BE2C (cell line): Measurements from ENCODE around the gene DDTL.
"Not testable (repeated sequence)": the region's sequence is repeated elsewhere in the genome, so short reads cannot be mapped to it uniquely, and the experiment has no call there.

Experiments
- DNase-seq: peaks from one replicate; pipeline ENCODE4 v3.0.0-alpha.2; 2020
- H3K27me3 ChIP-seq: fragments of 250-450 bp; sonication (Bioruptor Pico); 2 replicates; pipeline ENCODE4 v1.5.1; 2020; ENCODE audit warnings: mild to moderate bottlenecking
- H3K36me3 ChIP-seq: fragments of 250-450 bp; sonication (Bioruptor Pico); 2 replicates; pipeline ENCODE4 v1.5.1; 2020; ENCODE audit warnings: mild to moderate bottlenecking
- H3K4me1 ChIP-seq: fragments of 250-450 bp; sonication (Bioruptor Pico); 2 replicates; pipeline ENCODE4 v1.5.1; 2020
- H3K4me3 ChIP-seq: 2 replicates; pipeline ENCODE4 v1.5.1; 2011; ENCODE audit warnings: low read depth, low read length
- H3K9me3 ChIP-seq: fragments of 250-450 bp; sonication (Bioruptor Pico); 2 replicates; pipeline ENCODE4 v1.5.1; 2020
- TF ChIP-seq, protein P1 (sequence below): IDR thresholded peaks from 2 replicates; pipeline ENCODE4 v1.5.1; 2012; ENCODE audit warnings: mild to moderate bottlenecking, low read depth, low read length

The DDTL gene

DNA sequence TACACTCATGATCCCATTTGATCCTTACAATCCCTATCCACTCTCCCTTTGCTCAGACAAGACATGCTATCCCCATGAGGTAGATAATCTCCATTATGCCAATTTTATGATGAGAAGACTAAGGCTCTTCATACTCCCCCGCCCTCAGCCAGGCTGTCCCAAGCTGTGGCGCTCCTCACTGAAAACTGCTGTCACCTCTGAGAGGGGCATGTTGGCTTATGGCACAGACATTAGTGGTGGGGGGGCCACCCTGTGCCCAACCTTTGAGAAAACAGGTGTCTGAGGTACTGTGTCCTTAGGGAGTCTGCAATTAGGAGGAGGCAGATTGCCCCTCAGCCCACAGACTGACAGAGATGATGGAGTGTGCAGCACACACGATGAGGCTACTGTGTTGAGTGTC lies 2.4 kb downstream of the DDTL start:
- no peak for DNase-seq
- peaks cover 27% of the 10 kb centered on the region for H3K36me3 ChIP-seq
- H3K9me3 ChIP-seq, result no peaks in the 10 kb centered on the region
- no peaks in the 10 kb centered on the region for H3K27me3 ChIP-seq
- TF ChIP-seq, protein P1, sequence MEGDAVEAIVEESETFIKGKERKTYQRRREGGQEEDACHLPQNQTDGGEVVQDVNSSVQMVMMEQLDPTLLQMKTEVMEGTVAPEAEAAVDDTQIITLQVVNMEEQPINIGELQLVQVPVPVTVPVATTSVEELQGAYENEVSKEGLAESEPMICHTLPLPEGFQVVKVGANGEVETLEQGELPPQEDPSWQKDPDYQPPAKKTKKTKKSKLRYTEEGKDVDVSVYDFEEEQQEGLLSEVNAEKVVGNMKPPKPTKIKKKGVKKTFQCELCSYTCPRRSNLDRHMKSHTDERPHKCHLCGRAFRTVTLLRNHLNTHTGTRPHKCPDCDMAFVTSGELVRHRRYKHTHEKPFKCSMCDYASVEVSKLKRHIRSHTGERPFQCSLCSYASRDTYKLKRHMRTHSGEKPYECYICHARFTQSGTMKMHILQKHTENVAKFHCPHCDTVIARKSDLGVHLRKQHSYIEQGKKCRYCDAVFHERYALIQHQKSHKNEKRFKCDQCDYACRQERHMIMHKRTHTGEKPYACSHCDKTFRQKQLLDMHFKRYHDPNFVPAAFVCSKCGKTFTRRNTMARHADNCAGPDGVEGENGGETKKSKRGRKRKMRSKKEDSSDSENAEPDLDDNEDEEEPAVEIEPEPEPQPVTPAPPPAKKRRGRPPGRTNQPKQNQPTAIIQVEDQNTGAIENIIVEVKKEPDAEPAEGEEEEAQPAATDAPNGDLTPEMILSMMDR, result no peak
- H3K4me1 ChIP-seq, result no peaks in the 10 kb centered on the region
- H3K4me3 ChIP-seq, result no peak overlapping the region

GRCh38 chr22:23970201-23970641 lies 3.5 kb downstream of the DDTL start:
- TF ChIP-seq, protein P1, result no peak
- Histone ChIP-seq H3K4me1 (no peaks in the 10 kb centered on the region), H3K9me3 (no peaks in the 10 kb centered on the region), H3K27me3 (no peaks in the 10 kb centered on the region), H3K36me3 (peaks cover 27% of the 10 kb centered on the region), H3K4me3 (no peak overlapping the region)
- DNase-seq, result no peak

DNA sequence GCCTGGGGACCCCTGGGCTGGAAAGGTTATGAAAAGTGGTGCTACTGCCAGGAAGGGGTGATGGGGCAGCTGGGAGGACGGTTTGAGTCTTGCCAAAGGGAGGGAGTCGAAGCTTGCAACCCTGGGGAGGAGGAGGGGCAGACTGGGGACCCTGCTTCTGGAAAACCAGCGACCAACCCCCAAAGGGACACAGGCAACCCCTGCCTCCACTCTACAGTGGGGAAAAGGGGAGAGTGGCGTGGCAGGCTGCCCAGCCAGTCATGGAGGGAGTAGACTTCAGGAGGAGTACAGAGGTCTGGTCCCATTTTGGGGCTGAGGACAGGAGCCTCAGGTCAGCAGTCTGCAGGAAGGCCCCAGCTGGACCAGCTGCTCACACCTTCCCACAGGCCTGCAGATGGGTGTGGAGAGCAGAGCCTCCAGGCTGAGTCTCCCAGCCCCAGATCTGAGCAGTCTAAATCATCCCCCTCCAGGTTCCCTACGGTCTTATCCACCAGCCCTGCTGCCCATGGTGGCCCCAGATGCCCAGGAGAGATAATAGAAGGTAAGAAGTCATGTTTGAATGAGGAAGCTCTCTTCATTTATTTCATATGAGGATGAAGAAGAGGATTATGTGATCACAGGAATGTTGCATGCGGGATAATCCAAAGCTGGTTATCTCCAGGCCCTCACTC lies 4.3 kb downstream of the DDTL start:
- Histone ChIP-seq H3K9me3 (no peaks in the 10 kb centered on the region), H3K36me3 (peaks cover 27% of the 10 kb centered on the region), H3K4me1 (no peaks in the 10 kb centered on the region), H3K4me3 (no peak overlapping the region), H3K27me3 (no peaks in the 10 kb centered on the region)
- DNase-seq, result no peak
- TF ChIP-seq, protein P1, result no peak

GRCh38 chr22:23971927-23972326 lies 5.2 kb downstream of the DDTL start:
- not testable (repeated sequence) for H3K4me1 ChIP-seq, H3K9me3 ChIP-seq, DNase-seq, H3K27me3 ChIP-seq, H3K4me3 ChIP-seq
- H3K36me3 ChIP-seq, result peaks cover 27% of the 10 kb centered on the region

GRCh38 chr22:23974345-23974744 lies 7.7 kb downstream of the DDTL start, which contains the start of gene DDT:
TSS of gene DDT (minus strand) at chr22:23974441. CDS start at chr22:23974414, 27 bp downstream.
- H3K4me3 ChIP-seq, H3K4me1 ChIP-seq, H3K27me3 ChIP-seq, H3K9me3 ChIP-seq, DNase-seq: not testable (repeated sequence)
- H3K36me3 ChIP-seq, result peaks cover 23% of the 10 kb centered on the region

- H3K27me3 ChIP-seq, H3K4me1 ChIP-seq, H3K9me3 ChIP-seq, H3K4me3 ChIP-seq: not testable (repeated sequence)
- peaks cover 18% of the 10 kb centered on the region for H3K36me3 ChIP-seq
- peak; percentile 35 for DNase-seq
These were observed 8.2 kb downstream of the DDTL start for GRCh38 chr22:23974836-23975352.

DNA sequence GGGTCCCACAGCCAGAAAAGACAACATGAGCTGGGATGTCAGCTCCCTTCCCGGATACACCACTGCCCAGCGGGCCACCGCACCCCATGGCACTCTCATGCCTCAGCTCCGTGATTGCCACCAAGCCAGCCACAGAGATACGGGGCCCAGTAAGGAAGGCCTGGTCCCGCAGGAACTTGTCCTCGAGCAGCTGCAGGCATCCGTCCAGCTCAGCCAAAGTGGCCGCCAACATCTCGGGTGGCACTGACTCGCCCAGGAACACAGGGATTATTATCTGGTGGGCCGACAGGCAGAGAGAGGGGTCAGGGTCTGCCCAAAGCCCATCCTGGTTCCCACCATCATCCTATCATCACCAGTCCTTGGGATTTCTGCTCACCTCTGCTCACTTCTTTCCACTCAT lies 10.6 kb downstream of the DDTL start:
- H3K9me3 ChIP-seq, H3K36me3 ChIP-seq, H3K27me3 ChIP-seq, H3K4me1 ChIP-seq, DNase-seq, H3K4me3 ChIP-seq: not testable (repeated sequence)

DNA sequence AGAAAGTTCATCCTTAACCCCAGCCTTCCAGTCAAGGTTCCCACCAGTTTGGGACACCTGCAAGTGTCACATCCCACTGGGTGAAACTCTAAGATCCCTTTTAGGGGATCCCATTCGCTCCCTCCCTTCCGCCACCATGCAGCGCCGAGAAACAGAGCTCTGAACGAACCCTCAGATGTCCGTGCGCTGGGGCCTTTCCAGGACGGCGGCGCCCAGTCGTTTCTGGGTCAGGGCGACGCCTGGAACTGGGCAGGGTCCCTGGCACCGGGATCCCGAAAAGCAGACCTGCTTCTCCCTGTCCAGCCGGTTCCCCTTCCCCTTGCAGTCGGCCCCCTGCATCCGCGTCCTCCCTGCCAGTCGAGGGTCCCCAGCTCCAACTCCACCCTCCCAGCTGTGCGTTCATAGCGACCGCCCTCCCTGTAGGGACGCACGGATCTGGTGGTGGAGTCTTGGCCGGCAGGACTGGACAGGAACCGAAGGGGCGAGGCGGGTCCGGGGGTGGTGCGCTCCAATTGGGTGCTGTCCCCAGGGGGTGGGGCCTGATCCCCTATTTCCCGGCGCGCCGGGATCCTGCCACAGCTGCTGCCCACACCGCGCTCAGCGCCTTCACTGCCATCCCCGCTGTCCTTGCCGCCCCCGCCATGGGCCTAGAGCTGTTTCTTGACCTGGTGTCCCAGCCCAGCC lies 13.0 kb downstream of the DDTL start, which contains the start of gene GSTT2:
GSTT2 (plus strand) TSS at position 578 of the 684 bp plus-strand sequence.
- not testable (repeated sequence) for H3K9me3 ChIP-seq, H3K27me3 ChIP-seq, H3K4me1 ChIP-seq, H3K36me3 ChIP-seq, DNase-seq
- 0 out of 2 replicates have a peak within 1 kb of the TSS, but pooled peaks have one; percentile 20 for H3K4me3 ChIP-seq

DNA sequence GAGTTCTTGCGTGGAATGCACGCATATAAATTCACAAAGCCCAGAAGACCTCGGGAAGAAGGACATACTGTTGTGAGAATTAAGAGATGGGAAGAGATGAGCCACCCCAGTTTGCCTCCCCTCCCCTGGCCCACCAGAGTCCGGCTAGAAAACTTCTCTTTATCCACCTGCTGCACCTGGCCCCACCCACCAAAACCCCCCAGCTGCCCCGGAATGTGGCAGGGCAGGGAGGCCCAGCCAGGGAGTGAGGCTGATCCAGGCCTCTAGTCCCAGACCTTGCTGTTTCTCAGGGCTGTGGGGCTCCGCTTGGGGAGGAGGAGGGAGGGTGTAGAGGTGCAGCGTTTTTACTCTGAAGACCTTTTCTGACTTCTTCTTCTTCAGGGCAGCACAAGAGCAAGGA lies 13.9 kb downstream of the DDTL start:
- not testable (repeated sequence) for H3K4me1 ChIP-seq, H3K27me3 ChIP-seq, H3K36me3 ChIP-seq, H3K9me3 ChIP-seq, DNase-seq
- H3K4me3 ChIP-seq, result 0 out of 2 replicates have a peak overlapping the region, but pooled peaks have one; percentile 20
